Measurements from ENCODE around the gene SRP68. TPM values are rescaled to one million over a fixed set of nuclear protein-coding genes. Genes with fewer than 3 reads are reported as not detected.
A peak's percentile ranks its signal among the peaks of the same experiment; 100 is the strongest.

Gene SRP68
- total and polyA plus RNA-seq, 4 donors, result 30.8 to 68.9 (median 57.0) TPM

GRCh38 chr17:76007131-76007849, 65.0 kb downstream of the SRP68 start:
- ATAC-seq (ENCODE audit: insufficient read depth, low FRiP score) (no peak), DNase-seq (no peak)
- no peak for TF ChIP-seq CTCF (IDR thresholded peaks at IDR 0.05; ENCODE audit: control extremely low read depth, extremely low read depth)
- no peak overlapping the region for H3K9ac ChIP-seq (ENCODE audit: insufficient read depth in 1 of 2, low read length in 2 of 2)
- H3K4me3 ChIP-seq, result no peak overlapping the region
- 94% methylated on average over 39 of the region's 39 CpGs for WGBS, 2 donors
- H3K36me3 ChIP-seq (ENCODE audit: control insufficient read depth in 4 of 4, insufficient read depth in 4 of 4, low read length in 4 of 4), result peaks cover 0 to 16% (median 0%) of the 10 kb centered on the region in 4 donors
- no peaks in the 10 kb centered on the region for H3K27me3 ChIP-seq (ENCODE audit: control insufficient read depth in 3 of 3, insufficient read depth in 3 of 3, low read length in 2 of 3)
- no peaks in the 10 kb centered on the region for H3K9me3 ChIP-seq (ENCODE audit: control insufficient read depth in 4 of 4, insufficient read depth in 3 of 4, low read length in 3 of 4)
- H3K27ac ChIP-seq (ENCODE audit: low read depth in 1 of 2, low read length in 1 of 2), result no peak overlapping the region
- no peaks in the 10 kb centered on the region for H3K4me1 ChIP-seq (ENCODE audit: control insufficient read depth in 5 of 5, insufficient read depth in 5 of 5, low read length in 5 of 5)

DNA sequence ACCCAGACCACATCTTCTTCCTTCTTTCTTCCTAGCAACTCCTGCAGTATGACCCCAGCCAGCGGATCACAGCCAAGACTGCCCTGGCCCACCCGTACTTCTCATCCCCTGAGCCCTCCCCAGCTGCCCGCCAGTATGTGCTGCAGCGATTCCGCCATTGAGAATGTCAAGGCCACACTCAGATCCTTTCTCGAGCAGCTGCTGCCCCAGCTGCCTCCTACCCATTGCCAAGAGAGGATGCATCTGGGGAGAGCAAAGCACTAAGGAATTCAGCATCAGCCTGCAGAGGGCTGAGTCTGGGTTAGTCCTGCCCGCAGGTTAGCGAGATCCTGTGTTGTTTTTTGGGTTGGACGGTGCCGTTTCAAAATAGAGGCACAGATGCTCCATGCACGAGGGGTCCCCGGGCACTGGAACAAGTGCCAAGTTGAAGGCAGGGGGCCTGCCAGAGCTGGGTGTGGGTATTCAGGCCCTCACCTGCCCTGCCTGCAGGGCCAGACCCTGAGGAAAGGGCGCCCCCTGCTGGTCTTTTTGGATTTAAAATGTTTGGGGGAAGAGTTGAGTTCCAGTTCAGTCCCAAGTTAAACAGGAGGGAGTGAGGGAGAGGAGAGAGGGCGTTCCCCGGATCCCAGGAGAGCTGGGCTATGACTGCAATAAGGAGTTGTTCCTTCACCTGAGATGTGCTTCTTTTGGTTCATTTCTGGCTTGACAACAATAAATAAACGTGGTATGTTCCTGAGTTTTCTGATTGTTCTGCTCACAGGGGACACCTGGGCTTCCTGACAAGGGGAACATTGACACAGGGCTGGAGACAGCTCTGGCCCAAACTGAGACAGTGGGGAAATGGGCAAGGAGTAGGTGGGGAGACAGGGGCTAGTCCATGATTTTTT, 66.8 kb downstream of the SRP68 start:
- ATAC-seq (ENCODE audit: insufficient read depth, low FRiP score) (peak; percentile 8), DNase-seq (peak; percentile 72 to 81 (median 77))
- WGBS, 2 donors, result 54 to 61% methylated on average over 16 of the region's 16 CpGs
- no peak overlapping the region for H3K9ac ChIP-seq (ENCODE audit: insufficient read depth in 1 of 2, low read length in 2 of 2)
- H3K4me3 ChIP-seq, result no peak overlapping the region
- peaks cover 0 to 18% (median 1%) of the 10 kb centered on the region in 4 donors for H3K36me3 ChIP-seq (ENCODE audit: control insufficient read depth in 4 of 4, insufficient read depth in 4 of 4, low read length in 4 of 4)
- peak; percentile 61 for TF ChIP-seq CTCF (IDR thresholded peaks at IDR 0.05; ENCODE audit: control extremely low read depth, extremely low read depth)
- no peaks in the 10 kb centered on the region for H3K4me1 ChIP-seq (ENCODE audit: control insufficient read depth in 5 of 5, insufficient read depth in 5 of 5, low read length in 5 of 5)
- H3K27me3 ChIP-seq (ENCODE audit: control insufficient read depth in 3 of 3, insufficient read depth in 3 of 3, low read length in 2 of 3), result no peaks in the 10 kb centered on the region
- peak overlapping the region in 1 of 2 donors; percentile 0 for H3K27ac ChIP-seq (ENCODE audit: low read depth in 1 of 2, low read length in 1 of 2)
- H3K9me3 ChIP-seq (ENCODE audit: control insufficient read depth in 4 of 4, insufficient read depth in 3 of 4, low read length in 3 of 4), result no peaks in the 10 kb centered on the region

DNA sequence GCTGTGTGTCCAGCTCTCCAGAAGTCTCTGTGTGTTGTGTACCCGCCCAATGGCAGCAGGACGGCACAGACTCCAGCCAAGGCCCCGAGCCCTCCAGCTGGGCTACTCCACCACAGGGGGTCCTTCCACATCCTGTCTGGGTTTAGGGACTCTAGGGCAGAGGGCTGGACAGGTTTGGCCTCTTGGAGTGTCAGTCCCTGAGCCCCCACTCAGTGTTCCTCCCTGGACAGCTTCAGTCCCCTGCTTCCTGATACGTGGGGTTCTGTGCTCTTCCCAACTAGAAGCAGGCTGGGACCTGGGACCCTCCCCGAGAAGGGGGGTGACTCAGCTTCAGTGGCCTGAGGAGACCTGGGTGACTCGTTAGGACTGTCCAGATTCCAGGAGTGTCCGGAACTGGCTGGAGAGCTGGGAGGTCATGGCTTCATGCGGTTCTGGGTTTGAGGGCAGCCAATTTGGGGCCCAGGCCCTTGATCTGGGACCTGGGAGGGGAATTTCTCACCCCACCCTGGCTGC, 67.5 kb downstream of the SRP68 start:
- peaks cover 0 to 22% (median 1%) of the 10 kb centered on the region in 4 donors for H3K36me3 ChIP-seq (ENCODE audit: control insufficient read depth in 4 of 4, insufficient read depth in 4 of 4, low read length in 4 of 4)
- H3K9ac ChIP-seq (ENCODE audit: insufficient read depth in 1 of 2, low read length in 2 of 2), result no peak overlapping the region

More for the DNA sequence above, 67.5 kb downstream of the SRP68 start:
- DNase-seq, result no peak
- no peak for ATAC-seq (ENCODE audit: insufficient read depth, low FRiP score)
- TF ChIP-seq CTCF (IDR thresholded peaks at IDR 0.05; ENCODE audit: control extremely low read depth, extremely low read depth), result no peak
- Histone ChIP-seq H3K27me3 (ENCODE audit: control insufficient read depth in 3 of 3, insufficient read depth in 3 of 3, low read length in 2 of 3) (no peaks in the 10 kb centered on the region), H3K27ac (ENCODE audit: low read depth in 1 of 2, low read length in 1 of 2) (peak overlapping the region in 1 of 2 donors; percentile 15), H3K9me3 (ENCODE audit: control insufficient read depth in 4 of 4, insufficient read depth in 3 of 4, low read length in 3 of 4) (no peaks in the 10 kb centered on the region), H3K4me3 (no peak overlapping the region), H3K4me1 (ENCODE audit: control insufficient read depth in 5 of 5, insufficient read depth in 5 of 5, low read length in 5 of 5) (peaks cover 0 to 3% (median 0%) of the 10 kb centered on the region in 5 donors)
- 84 to 89% methylated on average over 8 of the region's 8 CpGs for WGBS, 2 donors

Measured in lung (tissue), 12 donors.